ENCODE measurements around the gene ARFGAP3. TPM values are rescaled to one million over a fixed set of nuclear protein-coding genes. Genes with fewer than 3 reads are reported as not detected.

Gene ARFGAP3
- total RNA-seq, 1 experiment from 2014 or later, result 15.0 TPM

- H3K4me2 ChIP-seq (ENCODE audit: insufficient read depth, insufficient read length, low read length), result no peak overlapping the region
- no peak overlapping the region for H3K27ac ChIP-seq (ENCODE audit: insufficient read length, low read depth, low read length)
- no peaks in the 10 kb centered on the region for H3K79me1 ChIP-seq (ENCODE audit: insufficient read depth, low read depth, low read length, poor library complexity, severe bottlenecking)
- no peak overlapping the region for H2BK20ac ChIP-seq (ENCODE audit: low read depth, low read length, poor library complexity, severe bottlenecking)
- no peak overlapping the region for H3K23ac ChIP-seq (ENCODE audit: insufficient read length, low read depth, low read length)
- H2BK12ac ChIP-seq (ENCODE audit: insufficient read length, low read depth, low read length), result no peak overlapping the region
- DNase-seq, result no peak
- H3T11ph ChIP-seq (ENCODE audit: low read length), result no peak overlapping the region
- no peaks in the 10 kb centered on the region for H3K79me2 ChIP-seq (ENCODE audit: insufficient read depth, low read length)
- no peak overlapping the region for H3K4ac ChIP-seq (ENCODE audit: low read depth, low read length)
- no peak for TF ChIP-seq CTCF (conservative IDR thresholded peaks at IDR 0.05)
- H4K91ac ChIP-seq (ENCODE audit: insufficient read length, low read depth, low read length), result no peak overlapping the region
- Mint-ChIP-seq H3K27me3 (ENCODE audit: low read depth) (no peaks in the 10 kb centered on the region), H3K4me3 (no peak overlapping the region), H3K4me1 (peaks cover 8 to 20% of the 10 kb centered on the region in 2 experiments), H3K36me3 (ENCODE audit: insufficient read depth in 1 of 3, low read depth in 3 of 3) (peaks cover 0 to 5% (median 1%) of the 10 kb centered on the region in 3 experiments; a peak in 3 of 7 replicates), H3K9me3 (no peaks in the 10 kb centered on the region), H3K27ac (no peak overlapping the region)
- H4K20me1 ChIP-seq (ENCODE audit: control insufficient read depth, insufficient read depth, insufficient read length), result no peaks in the 10 kb centered on the region
- no peak overlapping the region for H4K8ac ChIP-seq (replicated peaks; ENCODE audit: insufficient read length, low read depth, low read length)
- no peak overlapping the region for H3K56ac ChIP-seq (ENCODE audit: insufficient read length, low read depth, low read length)
- no peak overlapping the region for H3K9ac ChIP-seq (ENCODE audit: extremely low read depth, insufficient read length, low read length)
- H3K23me2 ChIP-seq (ENCODE audit: insufficient read length, low read depth, low read length, poor library complexity, severe bottlenecking), result no peaks in the 10 kb centered on the region
- H2AFZ ChIP-seq (ENCODE audit: low read length), result no peak overlapping the region
- H4K5ac ChIP-seq (ENCODE audit: insufficient read length, low read depth, low read length), result no peak overlapping the region
- WGBS (ENCODE audit: extremely low coverage, insufficient read length, low lambda C conversion rate), result no CpG with 5 or more reads among the region's 5 CpGs
- no peaks in the 10 kb centered on the region for H3K27me3 ChIP-seq (ENCODE audit: insufficient read depth, low read length)
- no peaks in the 10 kb centered on the region for H3K9me3 ChIP-seq (ENCODE audit: control insufficient read depth, low read depth, low read length)
- no peak overlapping the region for H2BK5ac ChIP-seq (ENCODE audit: insufficient read length, low read length)
- H3K14ac ChIP-seq (ENCODE audit: insufficient read depth, low read length), result no peak overlapping the region
- no peak overlapping the region for H2BK15ac ChIP-seq (ENCODE audit: low read depth, low read length)
- H2BK120ac ChIP-seq (ENCODE audit: low read depth, low read length, poor library complexity, severe bottlenecking), result no peak overlapping the region
- no peak overlapping the region for H3K18ac ChIP-seq (ENCODE audit: insufficient read length, low read depth, low read length)
- peaks cover 2% of the 10 kb centered on the region; the same call in 1 of the 2 replicates for H3K4me1 ChIP-seq (ENCODE audit: insufficient read depth, low read length)
- no peak overlapping the region for H2AK5ac ChIP-seq (ENCODE audit: insufficient read length, low read length)
Measured at GRCh38 chr22:42797011-42797410, 60.1 kb downstream of the ARFGAP3 start.

Measured in H9 (cell line).